OCI-LY3 (cell line): ENCODE measurements around the gene IPO9.
A peak's percentile ranks its signal among the peaks of the same experiment; 100 is the strongest.

Experiments used
- H2AFZ ChIP-seq: fragments of 200-600, 300-600 bp; shearing (Covaris generic); 2 replicates; pipeline ENCODE4 v1.6.0; 2014; ENCODE audit warnings: antibody characterized with exemption, low read depth, low read length
- H3K27ac ChIP-seq: fragments of 200-600, 300-600 bp; sonication (generic); 2 replicates; pipeline ENCODE4 v1.5.1; 2014; ENCODE audit warnings: mild to moderate bottlenecking, low read length, moderate library complexity, mixed read lengths
- H3K27me3 ChIP-seq: fragments of 200-600, 300-600 bp; sonication (generic); 2 replicates; pipeline ENCODE4 v1.6.1; 2014; ENCODE audit warnings: low read depth, low read length, mixed read lengths
- H3K36me3 ChIP-seq: fragments of 200-600, 300-600 bp; sonication (generic); replicated peaks from 2 replicates; pipeline ENCODE3; 2014; ENCODE audit warnings: low read depth, low read length, mixed read lengths
- H3K4me1 ChIP-seq: fragments of 300-600, 200-600 bp; sonication (generic); 2 replicates; pipeline ENCODE4 v1.6.1; 2014; ENCODE audit warnings: low read length, mixed read lengths
- H3K4me2 ChIP-seq: fragments of 200-600, 300-600 bp; sonication (generic); 2 replicates; pipeline ENCODE4 v1.6.1; 2014; ENCODE audit warnings: low read length, mixed read lengths
- H3K4me3 ChIP-seq: fragments of 300-600, 200-600 bp; sonication (generic); 2 replicates; pipeline ENCODE4 v1.5.1; 2014; ENCODE audit warnings: antibody characterized with exemption, mild to moderate bottlenecking, low read length, moderate library complexity
- H3K79me2 ChIP-seq: fragments of 300-600, 200-600 bp; shearing (Covaris generic); 2 replicates; pipeline ENCODE4 v1.6.1; 2014; ENCODE audit warnings: mild to moderate bottlenecking, low read length, mixed read lengths
- H3K9ac ChIP-seq: fragments of 300-600, 200-600 bp; shearing (Covaris generic); 2 replicates; pipeline ENCODE4 v1.6.0; 2014; ENCODE audit warnings: mild to moderate bottlenecking, low read length, moderate library complexity
- H3K9me3 ChIP-seq: fragments of 200-600, 300-600 bp; shearing (Covaris generic); 2 replicates; pipeline ENCODE4 v1.6.1; 2014; ENCODE audit warnings: low read length, mixed read lengths; ENCODE audit not compliant: insufficient read depth
- H4K20me1 ChIP-seq: fragments of 200-600, 300-600 bp; sonication (generic); 2 replicates; pipeline ENCODE4 v1.6.1; 2016; ENCODE audit warnings: low read length, mixed read lengths; ENCODE audit not compliant: insufficient read depth
- EZH2phosphoT487 ChIP-seq: fragments of 200-600 bp; shearing (Covaris generic); IDR thresholded peaks from 2 replicates; pipeline ENCODE4 v1.6.1; 2018; ENCODE audit warnings: antibody characterized with exemption, mixed run types, low read depth
- TF ChIP-seq, protein P1 (sequence below): fragments of 200-600, 300-600 bp; sonication (generic); IDR thresholded peaks from 2 replicates; pipeline ENCODE4 v1.5.1; 2014; ENCODE audit warnings: antibody characterized with exemption, low read length, low read depth

The IPO9 gene

DNA sequence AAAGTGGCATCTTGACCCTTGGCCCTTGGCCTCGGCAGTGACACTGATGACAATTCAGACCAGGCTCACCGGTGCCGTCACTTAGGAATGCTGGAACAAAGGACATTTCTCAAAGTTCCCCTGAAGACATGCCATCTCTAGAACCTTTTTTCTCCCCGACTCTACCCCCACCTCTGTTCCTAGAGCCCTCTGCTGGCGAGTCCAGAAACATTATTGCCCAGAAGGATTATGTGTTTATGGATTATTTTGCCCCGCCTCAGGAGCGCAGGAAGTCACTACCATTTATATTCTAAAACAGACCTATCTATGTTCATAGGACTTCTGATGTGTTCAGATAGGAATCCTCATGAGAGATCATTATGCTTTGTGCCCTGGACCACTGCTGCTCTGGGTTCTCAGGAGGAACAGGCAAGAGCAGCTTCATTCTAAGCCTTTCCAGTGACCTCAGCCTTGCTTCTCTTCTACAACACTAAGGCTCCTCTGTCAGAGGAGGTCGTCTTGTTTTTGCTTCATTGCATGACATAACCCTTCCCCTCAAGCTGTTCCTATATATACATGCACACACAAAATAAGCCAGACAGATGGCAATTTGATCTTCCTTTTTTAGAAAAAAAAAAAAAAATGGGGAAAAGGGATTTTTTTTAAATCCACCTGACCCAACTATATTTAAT lies 47.3 kb downstream of the IPO9 start:
- Histone ChIP-seq H2AFZ (no peak overlapping the region), H3K27me3 (no peaks in the 10 kb centered on the region), H3K4me2 (no peak overlapping the region), H3K9ac (no peak overlapping the region), H3K9me3 (no peaks in the 10 kb centered on the region), H3K79me2 (no peaks in the 10 kb centered on the region), H4K20me1 (no peaks in the 10 kb centered on the region), H3K4me3 (no peak overlapping the region), H3K27ac (no peak overlapping the region), H3K36me3 (peaks cover 67% of the 10 kb centered on the region), H3K4me1 (peaks cover 1% of the 10 kb centered on the region)
- TF ChIP-seq EZH2phosphoT487: no peak
- TF ChIP-seq, protein P1, sequence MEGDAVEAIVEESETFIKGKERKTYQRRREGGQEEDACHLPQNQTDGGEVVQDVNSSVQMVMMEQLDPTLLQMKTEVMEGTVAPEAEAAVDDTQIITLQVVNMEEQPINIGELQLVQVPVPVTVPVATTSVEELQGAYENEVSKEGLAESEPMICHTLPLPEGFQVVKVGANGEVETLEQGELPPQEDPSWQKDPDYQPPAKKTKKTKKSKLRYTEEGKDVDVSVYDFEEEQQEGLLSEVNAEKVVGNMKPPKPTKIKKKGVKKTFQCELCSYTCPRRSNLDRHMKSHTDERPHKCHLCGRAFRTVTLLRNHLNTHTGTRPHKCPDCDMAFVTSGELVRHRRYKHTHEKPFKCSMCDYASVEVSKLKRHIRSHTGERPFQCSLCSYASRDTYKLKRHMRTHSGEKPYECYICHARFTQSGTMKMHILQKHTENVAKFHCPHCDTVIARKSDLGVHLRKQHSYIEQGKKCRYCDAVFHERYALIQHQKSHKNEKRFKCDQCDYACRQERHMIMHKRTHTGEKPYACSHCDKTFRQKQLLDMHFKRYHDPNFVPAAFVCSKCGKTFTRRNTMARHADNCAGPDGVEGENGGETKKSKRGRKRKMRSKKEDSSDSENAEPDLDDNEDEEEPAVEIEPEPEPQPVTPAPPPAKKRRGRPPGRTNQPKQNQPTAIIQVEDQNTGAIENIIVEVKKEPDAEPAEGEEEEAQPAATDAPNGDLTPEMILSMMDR: peak; percentile 49

GRCh38 chr1:201877877-201878401 lies 49.0 kb downstream of the IPO9 start:
- no peak for TF ChIP-seq EZH2phosphoT487
- TF ChIP-seq, protein P1: peak; percentile 64
- Histone ChIP-seq H4K20me1 (0 out of 2 replicates have a peak, but pooled peaks cover 2% of the 10 kb centered on the region), H2AFZ (no peak overlapping the region)

DNA sequence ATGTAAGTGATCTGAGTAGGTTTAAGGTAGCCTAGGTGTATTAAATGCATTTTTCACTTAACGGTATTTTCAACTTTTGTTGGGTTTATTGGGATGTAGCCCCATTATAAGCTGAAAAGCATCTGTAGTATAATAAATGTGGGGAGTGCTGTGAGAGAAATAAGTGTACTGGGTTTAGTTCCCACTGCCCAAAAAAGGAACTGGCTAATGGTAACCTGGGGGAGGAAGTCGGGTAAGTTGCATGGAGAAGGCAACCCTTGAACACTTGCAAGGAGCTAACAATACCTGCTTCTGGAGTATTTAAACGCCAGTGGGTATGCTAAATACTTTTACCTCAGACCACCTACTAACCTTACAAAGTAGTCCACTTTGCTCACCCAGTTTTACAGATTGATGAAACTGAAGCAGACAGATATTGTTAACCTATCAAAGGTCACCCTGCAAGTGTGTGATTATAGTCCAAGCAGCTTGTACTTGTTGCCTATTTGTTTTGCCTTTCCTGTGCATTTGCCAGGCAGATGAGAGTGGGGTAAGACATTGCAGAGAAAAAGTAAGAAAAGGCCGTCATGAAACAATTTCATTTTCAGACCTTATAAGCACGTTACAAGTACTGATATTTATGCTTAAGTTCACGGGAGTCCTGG lies 52.1 kb downstream of the IPO9 start:
- Histone ChIP-seq H3K4me1 (peaks cover 28% of the 10 kb centered on the region), H3K9ac (no peak overlapping the region), H2AFZ (no peak overlapping the region), H3K4me2 (no peak overlapping the region), H3K27me3 (peaks cover 6% of the 10 kb centered on the region; the same call in 1 of the 2 replicates), H4K20me1 (0 out of 2 replicates have a peak, but pooled peaks cover 2% of the 10 kb centered on the region), H3K79me2 (no peaks in the 10 kb centered on the region), H3K4me3 (no peak overlapping the region), H3K36me3 (peaks cover 30% of the 10 kb centered on the region), H3K9me3 (no peaks in the 10 kb centered on the region), H3K27ac (no peak overlapping the region)
- no peak for TF ChIP-seq EZH2phosphoT487
- TF ChIP-seq, protein P1: no peak

More at GRCh38 chr1:201877877-201878401, 49.0 kb downstream of the IPO9 start:
- H3K4me3 ChIP-seq: no peak overlapping the region
- H3K27me3 ChIP-seq: no peaks in the 10 kb centered on the region
- peaks cover 52% of the 10 kb centered on the region for H3K36me3 ChIP-seq
- H3K4me2 ChIP-seq: no peak overlapping the region
- no peaks in the 10 kb centered on the region for H3K9me3 ChIP-seq
- no peak overlapping the region for H3K9ac ChIP-seq
- H3K4me1 ChIP-seq: peaks cover 17% of the 10 kb centered on the region
- H3K27ac ChIP-seq: no peak overlapping the region
- H3K79me2 ChIP-seq: no peaks in the 10 kb centered on the region

DNA sequence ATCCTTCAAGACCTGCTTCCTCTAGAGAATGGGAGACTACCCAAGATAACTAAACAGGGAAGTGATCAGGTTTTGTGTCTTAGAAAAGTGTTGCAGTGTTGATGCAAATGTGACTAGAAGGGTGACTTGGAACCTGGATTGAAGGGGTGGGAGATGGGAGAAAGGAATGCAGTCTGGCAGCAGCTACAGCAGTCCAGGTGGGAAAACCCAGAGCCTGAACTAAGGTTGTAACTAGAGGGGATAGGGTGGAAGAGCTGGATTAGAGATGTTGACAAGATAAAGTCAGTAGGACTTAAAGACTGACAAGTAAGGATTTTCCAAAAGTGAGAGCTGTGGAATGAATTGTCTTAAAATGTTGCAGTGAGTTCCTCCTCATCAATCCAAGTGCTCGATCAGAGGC lies 52.7 kb downstream of the IPO9 start:
- TF ChIP-seq EZH2phosphoT487: no peak
- TF ChIP-seq, protein P1: no peak
- H3K4me3 ChIP-seq: no peak overlapping the region
- H3K9me3 ChIP-seq: no peaks in the 10 kb centered on the region
- no peaks in the 10 kb centered on the region for H3K79me2 ChIP-seq
- peaks cover 24% of the 10 kb centered on the region for H3K36me3 ChIP-seq
- no peak overlapping the region for H3K27ac ChIP-seq
- H4K20me1 ChIP-seq: 0 out of 2 replicates have a peak, but pooled peaks cover 2% of the 10 kb centered on the region
- no peak overlapping the region for H2AFZ ChIP-seq
- no peak overlapping the region for H3K9ac ChIP-seq
- H3K27me3 ChIP-seq: peaks cover 6% of the 10 kb centered on the region; the same call in 1 of the 2 replicates
- H3K4me1 ChIP-seq: peaks cover 28% of the 10 kb centered on the region
- H3K4me2 ChIP-seq: no peak overlapping the region
